Urothelium cell line (cell line): ENCODE measurements around the gene CCN6.
"Not testable (repeated sequence)": the region's sequence is repeated elsewhere in the genome, so short reads cannot be mapped to it uniquely, and the experiment has no call there.

Experiments used
- DNase-seq: peaks from one replicate; pipeline ENCODE4 v3.0.0; 2011; ENCODE audit warnings: low spot score, mixed read lengths
- FAIRE-seq: peaks from 2 replicates; lab custom pipeline; 2011; peaks lifted over from hg19 to GRCh38; lab: Jason Lieb, UNC

Gene CCN6

DNA sequence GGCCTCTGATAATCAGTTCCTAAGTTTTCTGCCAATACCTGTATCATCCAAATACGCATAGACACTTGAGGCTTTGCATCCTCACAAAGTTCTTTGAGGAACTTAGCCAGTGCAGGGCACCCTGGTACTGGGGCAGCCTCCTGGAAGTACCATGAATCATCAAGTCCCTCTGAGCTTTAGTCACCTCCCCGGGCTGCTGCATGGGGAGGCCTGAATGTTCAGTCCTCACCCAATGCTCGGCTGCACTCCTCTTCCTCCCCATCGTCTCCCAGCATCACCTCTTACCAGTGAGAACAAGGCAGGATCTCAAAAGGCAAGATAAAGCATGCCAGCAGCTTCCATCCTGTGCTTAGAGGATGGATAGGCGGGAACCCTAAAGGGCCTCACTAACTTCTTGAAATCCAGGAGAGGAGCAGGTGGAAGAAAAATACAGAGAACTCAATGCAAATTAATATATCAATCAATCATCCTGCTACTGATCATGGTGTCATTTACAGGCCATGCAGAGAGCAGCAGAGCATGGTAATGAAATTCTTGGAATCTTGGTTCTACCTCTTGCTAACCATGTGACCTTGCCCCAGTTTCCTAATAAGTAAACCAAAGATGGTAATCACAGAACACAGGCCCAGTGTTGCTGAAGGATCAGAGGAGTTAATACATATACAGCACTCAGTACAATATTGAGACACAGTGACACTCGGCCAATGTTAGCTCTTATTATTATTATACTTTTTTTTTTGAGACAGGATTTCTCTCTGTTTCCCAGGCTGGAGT, 4.7 kb upstream of the CCN6 start:
- no peak for DNase-seq
- no peak for FAIRE-seq

DNA sequence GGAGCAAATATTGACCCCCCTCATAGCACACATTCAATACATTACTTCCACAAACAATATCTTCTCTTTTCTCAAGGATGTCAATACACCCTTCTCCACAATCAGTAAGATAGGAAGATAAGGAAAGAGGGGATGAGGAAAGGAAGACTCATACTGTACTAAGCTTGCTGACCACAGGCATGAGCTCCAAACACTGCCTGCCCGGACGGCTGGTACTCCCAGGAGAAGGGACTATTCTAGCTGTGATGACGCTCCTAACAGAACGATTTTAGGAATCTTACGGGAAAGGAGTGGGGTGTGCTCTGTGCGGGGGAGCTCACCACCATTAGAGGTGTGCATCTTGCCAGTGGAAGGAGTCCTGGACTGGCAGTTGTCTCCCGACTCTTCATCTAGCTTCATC, 3.9 kb upstream of the CCN6 start:
- FAIRE-seq (no peak), DNase-seq (no peak)

DNA sequence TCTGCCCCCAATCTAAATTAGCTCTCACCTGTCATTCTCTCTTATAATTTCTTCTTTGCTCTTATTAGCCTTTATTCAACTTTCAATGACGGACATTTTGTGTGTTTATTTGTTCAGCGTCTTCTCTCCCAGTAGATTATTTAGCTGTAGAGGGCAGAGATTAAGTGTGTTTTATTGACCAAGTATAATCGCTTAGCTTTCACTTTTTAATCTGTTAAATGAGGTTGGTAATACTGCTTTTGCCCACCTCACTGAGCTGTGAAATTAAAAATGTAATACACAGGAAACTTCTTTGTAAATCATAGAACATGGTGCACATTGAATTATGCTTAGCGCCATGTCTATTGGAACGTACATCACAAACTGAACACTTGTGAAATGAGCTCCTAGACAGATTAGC, 3.5 kb upstream of the CCN6 start:
- no peak for FAIRE-seq
- no peak for DNase-seq

DNA sequence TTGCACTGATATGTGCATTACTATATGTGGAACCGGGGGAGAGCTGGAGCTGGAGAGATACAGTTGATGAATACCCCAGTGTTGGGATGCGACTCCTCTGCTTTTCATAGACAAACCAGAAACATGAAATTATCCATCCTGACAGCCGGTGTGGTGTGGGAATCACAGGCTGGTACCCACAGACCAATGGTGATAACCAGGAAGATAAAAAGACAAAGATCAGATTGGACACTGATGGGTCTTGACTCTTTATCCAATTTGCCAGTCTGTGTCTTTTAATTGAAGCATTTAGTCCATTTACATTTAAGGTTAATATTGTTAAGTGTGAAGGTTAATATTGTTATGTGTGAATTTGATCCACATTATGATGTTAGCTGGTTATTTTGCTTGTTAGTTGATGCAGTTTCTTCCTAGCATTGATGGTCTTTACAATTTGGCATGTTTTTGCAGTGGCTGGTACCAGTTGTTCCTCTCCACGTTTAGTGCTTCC, 2.6 kb upstream of the CCN6 start:
- not testable (repeated sequence) for DNase-seq, FAIRE-seq

DNA sequence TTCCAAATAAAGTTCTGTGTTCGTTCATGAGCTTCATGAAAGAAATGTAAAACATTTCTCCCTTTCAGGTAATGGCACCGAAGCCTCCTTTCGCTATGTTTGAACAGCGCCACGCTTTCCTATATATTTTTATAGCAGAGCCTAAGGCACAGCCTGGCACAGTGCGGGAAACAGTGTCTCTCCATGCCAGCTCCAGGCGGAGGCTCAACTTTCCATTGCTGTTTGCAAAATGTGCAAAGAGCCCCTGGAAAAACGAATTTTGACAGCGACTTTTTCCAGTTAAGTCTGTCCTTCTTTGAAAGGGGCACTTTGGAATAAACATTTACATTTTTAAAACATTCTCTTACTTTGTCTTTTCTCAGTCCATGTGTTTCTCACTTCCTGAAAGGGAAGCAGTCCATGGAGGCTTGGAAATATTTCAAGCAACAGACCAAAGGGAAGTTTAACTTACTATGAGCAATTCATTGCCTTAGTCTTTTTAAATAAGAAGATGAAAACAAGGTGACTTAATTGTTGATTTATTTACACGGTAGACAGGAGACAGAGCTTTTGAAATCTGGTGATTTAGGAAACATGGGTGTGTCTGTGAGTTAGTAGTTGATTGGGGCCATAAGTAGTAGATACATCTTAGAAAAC, 769 bp downstream of the CCN6 start:
- DNase-seq (no peak), FAIRE-seq (no peak)

DNA sequence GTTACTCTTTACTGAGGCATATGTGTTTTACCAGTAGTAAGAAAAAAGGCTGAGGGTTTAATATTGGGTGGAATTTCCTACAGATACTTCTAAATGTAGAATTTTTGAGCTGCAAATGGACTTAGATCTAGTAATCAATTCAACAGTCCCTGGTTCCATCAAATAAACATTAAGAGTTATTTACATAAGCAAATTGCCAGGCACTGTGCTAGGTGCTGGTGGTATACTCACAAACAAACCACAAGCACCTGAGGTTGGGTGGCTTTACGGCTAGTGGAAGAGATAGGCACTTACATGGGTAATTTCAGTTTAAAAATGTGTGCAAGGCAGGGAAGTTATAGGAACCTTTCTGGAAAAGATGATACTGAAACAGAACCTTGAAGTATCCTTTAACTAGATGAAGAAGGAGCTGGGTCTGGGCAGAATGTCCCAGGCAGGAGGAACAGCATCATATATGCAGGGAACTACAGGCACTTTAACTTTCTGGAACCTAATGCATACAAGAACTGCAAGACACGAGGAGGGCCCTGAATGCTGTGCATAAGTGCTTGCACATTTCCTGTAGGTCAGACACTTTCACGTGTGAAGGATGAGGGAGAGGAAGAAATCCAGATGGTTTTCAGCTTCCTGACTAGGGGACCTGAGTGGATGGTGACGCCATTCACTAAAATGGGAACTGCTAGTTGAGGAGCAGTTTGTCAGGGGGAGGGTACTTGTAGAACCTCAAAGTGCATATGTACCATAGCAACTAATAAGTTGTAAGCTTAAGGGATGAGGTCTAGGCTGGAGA, 4.5 kb downstream of the CCN6 start:
- no peak for FAIRE-seq
- no peak for DNase-seq

DNA sequence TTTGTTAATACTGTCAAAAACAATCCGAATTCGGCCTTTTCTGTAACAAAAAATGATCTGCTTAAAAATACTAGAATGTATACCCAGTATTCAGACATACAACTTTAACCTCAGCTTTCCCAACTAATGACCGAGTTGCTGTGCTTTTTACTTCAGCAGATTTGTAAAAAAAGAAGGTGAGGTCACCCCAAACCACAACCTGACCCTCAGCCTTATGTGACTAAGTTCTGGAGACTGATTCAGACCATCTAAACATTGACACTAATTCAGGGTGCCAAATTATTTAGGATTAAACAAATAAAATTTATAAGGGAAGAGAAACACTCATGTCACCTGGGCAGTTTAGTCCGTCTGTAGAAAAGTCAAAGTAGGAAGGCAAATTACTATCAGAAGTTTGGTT, 7.7 kb downstream of the CCN6 start:
- DNase-seq: no peak
- no peak for FAIRE-seq

DNA sequence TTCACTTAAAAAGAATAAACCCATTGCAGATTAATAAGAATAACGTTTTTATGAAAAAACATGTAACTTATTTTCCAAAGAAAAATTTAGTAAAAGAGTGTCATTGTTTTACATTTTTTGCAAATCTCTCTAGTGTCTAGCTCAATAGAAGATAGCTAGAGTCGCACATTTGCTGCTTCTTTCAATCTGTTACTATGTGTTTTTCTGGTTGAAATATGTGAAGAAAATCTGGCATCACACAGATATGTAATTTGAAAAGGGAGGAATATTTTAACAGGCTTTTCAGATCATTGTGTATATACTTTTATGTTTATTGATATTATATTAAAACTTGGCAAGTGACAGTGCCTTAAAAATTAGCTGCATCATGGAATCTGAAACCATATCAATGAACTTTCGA, 9.1 kb downstream of the CCN6 start:
- DNase-seq: no peak
- FAIRE-seq: no peak

DNA sequence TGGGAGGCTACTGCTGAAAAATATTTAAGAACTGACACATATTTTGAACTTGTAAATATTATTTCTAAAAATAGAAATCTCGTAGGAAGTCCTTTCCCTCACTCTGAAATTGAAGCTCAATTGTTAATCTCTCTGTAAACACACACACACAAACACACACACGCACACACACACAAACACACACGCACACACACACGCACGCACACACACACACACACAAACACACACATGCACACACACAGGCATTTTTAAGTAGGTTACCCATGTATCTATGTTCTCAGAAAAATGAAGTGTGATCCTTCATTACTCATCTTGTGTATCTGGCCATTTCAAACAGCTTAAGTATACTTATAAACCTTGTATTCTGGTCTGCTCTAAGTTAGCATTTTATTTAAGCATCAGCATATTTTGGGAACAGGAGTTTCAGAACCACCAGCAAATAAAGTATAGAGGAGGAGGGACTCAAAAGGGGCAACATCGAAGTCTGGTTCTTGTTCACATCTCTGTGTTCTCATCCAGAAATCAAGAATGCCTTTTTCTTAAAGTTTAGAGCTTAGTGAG, 11.6 kb downstream of the CCN6 start:
- FAIRE-seq (no peak), DNase-seq (no peak)

DNA sequence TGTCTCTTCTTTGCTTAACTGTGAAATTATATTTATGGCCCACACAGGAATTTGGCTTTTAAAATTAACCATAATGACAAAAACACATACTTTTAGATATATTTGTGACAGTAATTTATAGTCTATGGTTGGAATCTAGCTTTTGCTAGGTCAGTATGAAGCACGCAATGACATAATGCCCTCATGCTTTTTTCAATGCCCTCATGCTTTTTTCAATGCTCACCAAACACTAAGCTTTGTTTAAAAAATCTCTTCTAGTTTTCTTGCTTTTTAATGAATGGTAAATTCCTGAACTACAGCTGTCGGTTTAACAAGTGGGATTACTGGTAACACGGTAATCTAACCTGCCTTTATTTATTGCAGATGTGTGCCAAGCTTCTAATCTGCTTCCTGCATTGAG, 12.7 kb downstream of the CCN6 start:
- FAIRE-seq (no peak), DNase-seq (no peak)

DNA sequence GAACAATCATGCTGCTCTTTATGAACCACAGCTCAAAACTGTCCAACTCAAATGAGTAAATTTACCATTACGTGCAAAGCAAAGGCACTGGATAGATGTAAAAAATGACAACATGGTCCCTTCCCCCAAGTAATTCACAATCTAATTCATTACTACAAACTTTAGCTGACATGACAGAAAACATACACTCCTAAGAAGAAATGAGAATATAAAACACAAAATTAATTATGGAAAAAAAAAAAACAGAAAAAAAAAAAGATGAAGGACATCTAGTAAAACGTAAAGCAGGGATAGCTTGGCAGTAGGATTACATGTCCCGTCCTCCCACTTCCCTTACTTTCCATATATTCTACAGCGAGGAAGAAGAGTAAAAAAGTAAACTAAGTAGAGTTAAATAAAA, 27.7 kb downstream of the CCN6 start:
- DNase-seq (no peak), FAIRE-seq (no peak)

DNA sequence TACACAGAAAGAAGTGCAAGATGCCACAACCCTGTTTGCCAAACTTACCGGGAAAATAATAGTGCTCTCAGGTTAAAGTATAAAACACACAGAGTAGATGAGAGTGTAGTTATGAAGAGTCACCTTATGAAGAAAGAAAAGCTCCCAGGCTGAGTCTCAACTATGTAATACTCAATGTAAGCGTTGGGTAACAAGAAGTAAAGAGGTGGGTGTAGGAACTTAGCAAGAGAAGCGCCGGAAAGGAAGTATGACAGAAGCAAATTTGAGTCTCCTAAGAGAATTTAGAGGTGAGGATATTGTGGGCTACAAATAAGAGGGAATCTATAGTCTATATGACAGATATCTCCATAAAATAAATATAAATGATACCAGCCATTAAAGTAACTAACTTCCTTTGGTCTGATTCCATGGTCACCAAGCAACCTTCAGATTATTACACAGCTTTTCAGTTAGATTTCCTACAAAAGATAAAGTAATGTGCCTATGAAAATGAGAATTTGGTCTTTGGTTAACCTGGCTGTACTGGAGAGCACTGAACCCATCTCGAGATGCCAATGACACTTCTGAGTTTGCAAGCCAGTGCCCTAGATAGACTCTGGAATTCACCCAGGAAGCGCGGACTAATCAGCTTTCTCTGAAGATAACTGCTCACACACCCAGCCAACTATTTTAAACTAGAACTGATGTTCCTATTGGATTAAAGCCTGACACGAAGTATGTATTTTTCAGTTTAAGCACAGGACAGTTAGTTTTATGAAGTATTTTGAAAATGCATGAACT, 31.6 kb downstream of the CCN6 start:
- FAIRE-seq: no peak

DNA sequence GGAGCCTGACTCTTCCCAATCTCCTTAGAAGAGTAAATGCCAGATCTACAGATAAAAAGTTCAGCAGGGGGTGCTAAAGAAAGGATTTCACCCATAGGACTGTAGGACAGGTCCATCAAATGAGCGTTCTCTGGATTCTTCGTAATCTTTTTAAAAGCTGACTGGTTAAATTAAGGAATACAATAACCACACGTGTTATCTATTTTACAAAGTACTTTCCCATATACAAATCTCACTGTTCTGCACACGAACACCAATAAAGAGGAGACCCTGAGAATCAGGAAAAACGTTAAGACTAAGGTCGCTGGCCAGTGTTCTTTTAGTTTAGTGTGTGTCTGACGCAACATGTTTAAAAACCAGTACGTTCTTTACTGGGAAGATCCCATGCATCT, 32.8 kb downstream of the CCN6 start:
- no peak for FAIRE-seq
- DNase-seq: peak; percentile 28

More for the DNA sequence above, 31.6 kb downstream of the CCN6 start:
- DNase-seq: no peak

DNA sequence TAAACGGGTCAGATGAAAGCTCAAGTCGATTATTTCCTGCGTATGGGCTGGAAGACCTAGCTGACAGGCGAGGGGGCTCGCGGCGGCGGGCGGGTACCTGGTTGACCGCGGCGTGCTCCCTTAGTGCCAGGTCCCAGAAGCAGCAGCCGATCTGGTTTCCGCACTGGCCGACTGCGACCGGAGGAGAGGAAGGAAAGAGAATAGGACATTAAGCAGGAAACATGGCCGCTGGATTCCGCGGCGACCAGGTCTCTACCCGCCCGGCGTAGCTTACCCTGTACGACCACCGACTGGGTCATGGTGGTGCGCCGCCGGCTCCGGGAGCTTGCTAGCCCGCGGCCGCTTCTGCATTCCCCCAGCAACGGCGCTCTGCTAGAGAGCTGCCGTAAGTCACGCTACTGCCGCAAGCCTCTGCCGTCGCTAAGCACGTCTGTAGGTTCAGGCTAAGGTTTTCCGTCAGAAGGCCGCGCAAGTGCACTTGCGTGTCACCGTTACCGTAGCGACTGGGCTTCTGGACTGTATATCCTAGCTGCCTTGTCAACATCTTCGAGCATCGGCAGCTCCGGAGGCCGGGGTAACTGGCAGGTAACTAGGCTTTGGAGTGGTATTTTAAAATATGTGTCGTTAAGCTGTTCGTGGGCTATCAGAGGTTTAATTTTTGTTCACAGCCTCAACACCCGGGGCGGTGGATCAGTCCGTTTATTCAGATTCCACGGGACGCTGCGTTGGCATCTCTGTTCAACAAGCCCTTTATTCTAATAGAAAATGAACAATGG, 33.4 kb downstream of the CCN6 start, which contains the start of the genes FAM229B and TUBE1:
Gene FAM229B, plus strand, starts transcription at position 456 of the 776 bp plus-strand sequence. CDS start 11,693 bp downstream, outside the sequence.
Gene TUBE1, minus strand, starts transcription at position 347 of the 776 bp plus-strand sequence. Its CDS starts 48 bp downstream, at position 299.
- DNase-seq (peak; percentile 80), FAIRE-seq (no peak)

DNA sequence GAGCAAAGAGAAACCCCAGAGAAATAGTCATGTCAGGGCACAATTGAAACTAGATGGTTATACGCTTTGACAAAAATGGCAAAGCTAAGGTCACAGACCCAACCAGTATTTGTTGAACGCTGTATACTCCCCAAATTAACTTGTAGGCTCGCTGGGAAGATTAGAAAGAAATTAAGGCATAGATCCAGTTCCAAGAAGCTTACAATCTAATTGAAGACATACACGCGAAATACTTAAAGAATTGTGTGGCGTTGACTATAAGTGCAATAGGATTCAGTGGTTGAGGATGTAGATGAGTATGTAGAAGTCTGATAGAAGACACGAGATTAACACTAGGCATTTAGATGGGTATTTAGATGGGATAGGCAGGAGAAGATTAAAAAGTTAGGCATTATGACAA, 34.0 kb downstream of the CCN6 start:
- FAIRE-seq: no peak
- DNase-seq: no peak

DNA sequence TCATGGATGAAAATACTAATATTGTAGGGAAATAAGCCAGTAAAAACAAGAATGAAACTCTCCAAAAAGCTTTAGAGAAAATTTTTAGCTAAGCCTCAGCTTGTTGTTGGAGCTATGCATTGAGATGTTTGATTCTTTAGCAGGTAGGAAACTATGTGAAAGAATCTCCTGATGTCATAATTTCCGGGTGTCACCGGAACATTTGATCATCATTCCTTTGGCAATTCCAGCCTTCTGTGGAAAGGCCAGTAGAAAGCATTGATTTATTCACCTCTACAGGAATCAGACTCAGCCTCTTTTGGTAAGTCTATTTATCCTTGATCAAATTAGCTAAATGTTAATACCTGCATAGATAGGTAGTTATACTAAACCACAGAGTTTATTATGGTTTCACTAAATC, 43.0 kb downstream of the CCN6 start:
- FAIRE-seq (no peak), DNase-seq (no peak)

DNA sequence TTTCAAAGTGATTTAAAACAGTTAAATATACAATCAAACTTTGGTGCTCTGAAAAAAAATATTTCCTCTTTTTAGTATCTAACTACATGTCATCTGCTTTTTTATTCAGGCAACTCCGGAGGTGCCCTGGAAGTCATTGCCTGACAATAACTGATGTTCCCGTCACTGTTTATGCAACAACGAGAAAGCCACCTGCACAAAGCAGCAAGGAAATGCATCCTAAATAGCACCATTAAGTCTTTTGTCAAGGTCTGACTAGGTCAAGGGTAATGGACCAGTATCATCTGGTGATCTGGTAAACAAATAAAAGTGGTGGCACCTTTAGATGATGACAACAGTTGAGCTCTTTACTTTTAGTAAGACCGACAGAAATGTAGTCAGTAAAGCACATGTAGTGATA, 46.7 kb downstream of the CCN6 start:
- DNase-seq: no peak
- FAIRE-seq: no peak

DNA sequence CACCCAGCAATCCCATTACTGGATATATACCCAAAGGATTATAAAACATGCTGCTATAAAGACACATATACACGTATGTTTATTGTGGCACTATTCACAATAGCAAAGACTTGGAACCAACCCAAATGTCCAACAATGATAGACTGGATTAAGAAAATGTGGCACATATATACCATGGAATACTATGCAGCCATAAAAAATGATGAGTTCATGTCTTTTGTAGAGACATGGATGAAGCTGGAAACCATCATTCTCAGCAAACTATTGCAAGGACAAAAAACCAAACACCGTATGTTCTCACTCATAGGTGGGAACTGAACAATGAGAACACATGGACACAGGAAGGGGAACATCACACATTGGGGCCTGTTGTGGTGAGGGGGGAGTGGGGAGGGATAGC, 52.1 kb downstream of the CCN6 start:
- DNase-seq, FAIRE-seq: not testable (repeated sequence)

DNA sequence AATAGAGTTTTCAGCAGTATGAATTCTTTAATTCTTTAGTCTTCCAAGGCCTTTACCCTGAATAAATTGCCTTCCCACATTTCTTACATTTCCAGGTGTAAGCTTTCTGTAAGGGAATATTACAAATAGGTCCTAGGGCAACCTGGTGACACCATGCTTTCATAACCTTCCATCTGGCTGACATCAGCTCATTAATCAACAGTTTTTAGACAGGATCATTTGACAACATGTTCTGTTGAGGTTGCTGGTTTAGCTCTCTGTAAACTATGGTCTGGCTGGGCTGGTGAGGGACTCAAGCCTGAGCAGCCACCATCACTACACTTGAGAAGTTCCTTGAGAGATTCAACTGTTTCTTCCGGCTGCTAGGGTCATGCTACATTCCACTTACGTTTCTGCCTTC, 52.7 kb downstream of the CCN6 start:
- no peak for FAIRE-seq
- DNase-seq: no peak

DNA sequence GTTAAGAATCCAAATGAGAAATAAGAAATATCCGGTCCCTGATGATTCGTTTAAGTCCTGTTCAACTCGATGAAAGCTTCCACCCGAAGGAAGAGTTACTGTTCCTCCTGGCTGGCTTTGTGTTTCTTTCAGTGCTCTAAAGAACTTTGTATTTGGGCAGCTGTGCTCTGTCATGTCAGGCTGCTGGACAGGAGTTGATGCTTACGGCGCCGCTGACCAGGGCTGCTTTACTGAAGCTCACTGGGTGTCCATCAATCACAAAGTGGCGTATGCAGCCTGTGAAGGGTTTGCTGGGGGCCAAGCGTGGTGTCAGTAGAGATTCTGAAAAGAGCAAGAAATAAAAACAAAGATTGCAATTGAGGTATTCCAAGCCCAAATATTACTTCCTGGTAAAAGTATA, 55.4 kb downstream of the CCN6 start:
- FAIRE-seq (no peak), DNase-seq (no peak)
